K562 (cell line): ENCODE results near the gene MELK. TPM values are rescaled to one million over a fixed set of nuclear protein-coding genes. Genes with fewer than 3 reads are reported as not detected.

Source experiments
- ATAC-seq: fragments of 200-7000 bp; cut with Tn5 transposase; 3 replicates; pipeline ENCODE4 v1.9.1; 2020; ENCODE audit warnings: moderate library complexity
- BruUV-seq: library from RNA; stranded (reverse); fragments of 400-500 nt; replicated peaks from 2 replicates; lab custom pipeline; 2021; lab: Mats Ljungman, UMichigan
- CTCF ChIA-PET: fragments of 300-600 bp; formaldehyde crosslinking; extraction: SDS; loops from one replicate; lab custom pipeline; 2021; ENCODE audit warnings: low intra/inter-chr PET ratio; lab: Yijun Ruan, JAX
- POLR2A ChIA-PET: fragments of 300-600, 350-650 bp; sonication (Branson Sonifier 250); formaldehyde crosslinking; extraction: SDS; loops from one replicate; lab custom pipeline; 2021; ENCODE audit warnings: antibody characterized with exemption, inconsistent platforms; lab: Yijun Ruan, JAX
- DNase-seq, 4 experiments: peaks; one replicate each; pipeline versions ENCODE4 v3.0.0 to v3.0.0-alpha.2; 2011 to 2018; ENCODE audit warnings: low spot score in 3 of 4, mixed read lengths in 3 of 4; ENCODE audit errors: extremely low read depth in 1 of 4
- FAIRE-seq: peaks from 2 replicates; lab custom pipeline; 2011; peaks lifted over from hg19 to GRCh38; lab: Jason Lieb, UNC
- H2AFZ ChIP-seq: 2 replicates; pipeline ENCODE4 v1.6.0; 2011; ENCODE audit warnings: low read depth, low read length, control low read depth, inconsistent platforms
- H3K27ac ChIP-seq: fragments of 200-600 bp; 3 replicates; pipeline ENCODE4 v1.8.0; 2011; ENCODE audit warnings: low read depth, mild to moderate bottlenecking, control low read depth, inconsistent platforms, low read length, moderate library complexity, mixed read lengths; ENCODE audit errors: extremely low read depth
- H3K27me3 ChIP-seq, 2 experiments: fragments of 300-600 bp in 1 of 2; 2 replicates in 1 of 2; 3 replicates in 1 of 2; pipeline versions ENCODE4 v1.6.0 to v1.8.0; 2011; ENCODE audit warnings: inconsistent platforms in 2 of 2, low read length in 2 of 2, mild to moderate bottlenecking in 1 of 2, mixed read lengths in 1 of 2, moderate library complexity in 1 of 2; ENCODE audit not compliant: control insufficient read depth in 2 of 2, insufficient read depth in 2 of 2
- H3K36me3 ChIP-seq: fragments of 300-600 bp; 3 replicates; pipeline ENCODE4 v1.8.0; 2011; ENCODE audit warnings: mild to moderate bottlenecking, low read length, inconsistent platforms; ENCODE audit not compliant: control insufficient read depth, insufficient read depth
- H3K4me1 ChIP-seq, 2 experiments: fragments of 200-600 bp in 1 of 2; replicated peaks in 1 of 2; 2 replicates in 1 of 2; 3 replicates in 1 of 2; pipeline versions ENCODE4 v1.5.1 to v1.8.0; 2011; ENCODE audit warnings: inconsistent platforms in 2 of 2, low read length in 2 of 2, mild to moderate bottlenecking in 1 of 2, mixed read lengths in 1 of 2, moderate library complexity in 1 of 2; ENCODE audit not compliant: control insufficient read depth in 2 of 2, insufficient read depth in 2 of 2
- H3K4me2 ChIP-seq: 2 replicates; pipeline ENCODE4 v1.6.1; 2011; ENCODE audit warnings: low read length, control low read depth, inconsistent platforms, mixed read lengths; ENCODE audit not compliant: insufficient read depth
- H3K4me3 ChIP-seq: fragments of 200-600 bp; sonication (generic), shearing (Covaris generic); 2 replicates; pipeline ENCODE4 v1.5.1; 2016; ENCODE audit warnings: control low read depth, inconsistent platforms
- H3K79me2 ChIP-seq: fragments of 200-600 bp; 3 replicates; pipeline ENCODE4 v1.8.0; 2011; ENCODE audit warnings: low read length, inconsistent platforms; ENCODE audit not compliant: control insufficient read depth, insufficient read depth
- H3K9ac ChIP-seq, 2 experiments: 2 replicates each; pipeline versions ENCODE4 v1.6.0 to v1.6.1; 2011; ENCODE audit warnings: low read depth in 2 of 2, low read length in 2 of 2, control low read depth in 1 of 2, inconsistent platforms in 1 of 2, mild to moderate bottlenecking in 1 of 2, mixed read lengths in 1 of 2; ENCODE audit not compliant: insufficient read depth in 1 of 2
- H3K9me1 ChIP-seq: one replicate; pipeline ENCODE4 v1.6.0; 2011; ENCODE audit warnings: inconsistent platforms, mild to moderate bottlenecking, low read length, moderate library complexity; ENCODE audit not compliant: control insufficient read depth, insufficient read depth
- H3K9me3 ChIP-seq: replicated peaks from 2 replicates; pipeline ENCODE4 v1.5.1; 2011; ENCODE audit warnings: low read depth, low read length, inconsistent platforms; ENCODE audit not compliant: control insufficient read depth, insufficient read depth
- H4K20me1 ChIP-seq: replicated peaks from 2 replicates; pipeline ENCODE4 v1.6.1; 2011; ENCODE audit warnings: low read length, inconsistent platforms, mixed read lengths; ENCODE audit not compliant: control insufficient read depth, insufficient read depth
- RAD21 ChIP-seq, 2 experiments: fragments of 250-450 bp in 1 of 2; fragments of 450-650 bp in 1 of 2; sonication (Bioruptor Pico) in 1 of 2; formaldehyde crosslinking in 1 of 2; IDR thresholded peaks in 1 of 2; conservative IDR thresholded peaks in 1 of 2; 2 replicates each; pipeline versions ENCODE4 v1.4.0 to v1.8.0; 2020 to 2022; ENCODE audit warnings: mild to moderate bottlenecking in 2 of 2, moderate library complexity in 1 of 2
- SRSF7 ChIP-seq: fragments of 200-400 bp; formaldehyde crosslinking; optimal IDR thresholded peaks from 2 replicates; pipeline ENCODE3; 2017; ENCODE audit warnings: mild to moderate bottlenecking, low read depth, low read length
- WGBS: fragments of 100-300 bp; shearing (Covaris generic); methylation state at CpG from one replicate; pipeline ENCODE4 v1.1.6; 2016; ENCODE audit warnings: low coverage, mixed read lengths; ENCODE audit not compliant: insufficient coverage; ENCODE audit errors: missing lambda C conversion rate; 5-methylcytosine and 5-hydroxymethylcytosine counted together
- in situ Hi-C: fragments of 300-500 bp; cut with MboI; formaldehyde crosslinking; loops from 4 replicates; pipeline ENCODE4 v1.15.0; 2018; ENCODE audit warnings: inconsistent platforms, mixed read lengths
- intact Hi-C: fragments of 100-400 bp; cut with micrococcal nuclease; formaldehyde crosslinking; loops from 2 replicates; pipeline ENCODE4 v1.14.2; 2022
- polyA plus RNA-seq, 8 experiments: library from polyadenylated mRNA; depleted of rRNA in 4 of 8; stranded (reverse) in 5 of 8; unstranded in 3 of 8; fragments of >200 nt; fragmentation: Nextera tagmentation in 2 of 8; fragmentation: Illumina TruSeq in 1 of 8; extraction: Ambion mirVana in 2 of 8; extraction: Trizol in 1 of 8; gene quantifications; 2 replicates each; pipeline versions ENCODE4 v1.2.1 to v1.2.3, GENCODE V29; 2011 to 2014; ENCODE audit warnings: inconsistent platforms in 1 of 8, missing spikeins in 1 of 8
- total RNA-seq, 7 experiments: library from RNA; depleted of rRNA in 6 of 7; stranded (reverse); fragments of >200 nt in 6 of 7; fragmentation: Illumina TruSeq in 2 of 7; extraction: Trizol in 2 of 7; gene quantifications; 2 replicates each; pipeline versions ENCODE4 v1.2.1 to v1.2.3, GENCODE V29; 2011 to 2021; ENCODE audit warnings: low replicate concordance in 1 of 7
- TF ChIP-seq, protein P1 (sequence below), 3 experiments: IDR thresholded peaks in 2 of 3; conservative IDR thresholded peaks in 1 of 3; 2 replicates each; pipeline ENCODE4 v1.5.1; 2011 to 2012; ENCODE audit warnings: low read length in 3 of 3, mild to moderate bottlenecking in 3 of 3, control low read depth in 2 of 3, improper control_type of control experiment in 1 of 3, inconsistent platforms in 1 of 3, low read depth in 1 of 3, mixed read lengths in 1 of 3, moderate library complexity in 1 of 3; ENCODE audit not compliant: insufficient read depth in 2 of 3

Gene MELK
- total and polyA plus RNA-seq, 9 of the 15 experiments (the other 6 are each of a cell fraction or from before 2014, with no cell fraction given), result 33.3 to 57.3 (median 43.8) TPM

DNA sequence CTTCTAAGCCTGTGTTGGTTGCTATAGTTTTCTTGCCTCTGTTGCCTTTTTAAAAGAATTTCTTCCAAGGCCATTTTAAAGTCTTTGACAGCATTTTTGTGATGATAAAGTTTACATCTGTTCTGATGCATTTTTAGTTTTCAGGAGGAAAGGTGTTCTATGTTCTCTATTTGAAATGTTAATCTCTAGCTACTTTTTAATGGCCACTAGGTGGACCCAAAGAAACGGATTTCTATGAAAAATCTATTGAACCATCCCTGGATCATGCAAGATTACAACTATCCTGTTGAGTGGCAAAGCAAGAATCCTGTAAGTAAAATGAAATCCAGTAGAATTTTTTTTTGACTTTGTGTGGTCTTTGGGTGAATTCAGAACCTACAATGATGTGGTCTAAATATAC, 60.2 kb downstream of the MELK start:
- Histone ChIP-seq H3K9me3 (no peaks in the 10 kb centered on the region), H3K9ac (no peak overlapping the region), H3K79me2 (no peaks in the 10 kb centered on the region), H3K4me3 (no peak overlapping the region), H3K36me3 (peaks cover 53% of the 10 kb centered on the region; the same call in 2 of the 3 replicates), H3K4me1 (no peaks in the 10 kb centered on the region), H3K4me2 (no peak overlapping the region), H3K9me1 (no peaks in the 10 kb centered on the region), H3K27ac (no peak overlapping the region), H3K27me3 (no peaks in the 10 kb centered on the region), H4K20me1 (no peaks in the 10 kb centered on the region), H2AFZ (no peak overlapping the region)
- 7% methylated on average over 1 of the region's 1 CpG for WGBS
- no peak for ATAC-seq
- POLR2A ChIA-PET, result interaction anchor here (2.0 kb wide), 1 partner anchor 12 kb away, joined by 7 read pairs; no protein-coding TSS in a partner anchor
- CTCF ChIA-PET, result interaction anchor here (0.8 to 1.3 kb wide), 2 partner anchors 95 to 96 kb away, joined by 3 to 4 read pairs; no protein-coding TSS in a partner anchor
- BruUV-seq, result no TSS peak
- intact Hi-C loops (loop anchor here (5.0 kb wide), 1 partner anchor 94 kb away; no protein-coding TSS in a partner anchor), in situ Hi-C loops (no loop called here)
- DNase-seq, result peak in 3 of 4 experiments; percentile 8 to 36 (median 25)
- no peak for FAIRE-seq
- TF ChIP-seq RAD21 (CRISPR knock-in tag; conservative IDR thresholded peaks at IDR 0.05 in 1 of 2, IDR thresholded peaks at IDR 0.05 in 1 of 2), result peak; percentile 14 to 20; a peak in 1 of 4 replicates
- TF ChIP-seq, protein P1, sequence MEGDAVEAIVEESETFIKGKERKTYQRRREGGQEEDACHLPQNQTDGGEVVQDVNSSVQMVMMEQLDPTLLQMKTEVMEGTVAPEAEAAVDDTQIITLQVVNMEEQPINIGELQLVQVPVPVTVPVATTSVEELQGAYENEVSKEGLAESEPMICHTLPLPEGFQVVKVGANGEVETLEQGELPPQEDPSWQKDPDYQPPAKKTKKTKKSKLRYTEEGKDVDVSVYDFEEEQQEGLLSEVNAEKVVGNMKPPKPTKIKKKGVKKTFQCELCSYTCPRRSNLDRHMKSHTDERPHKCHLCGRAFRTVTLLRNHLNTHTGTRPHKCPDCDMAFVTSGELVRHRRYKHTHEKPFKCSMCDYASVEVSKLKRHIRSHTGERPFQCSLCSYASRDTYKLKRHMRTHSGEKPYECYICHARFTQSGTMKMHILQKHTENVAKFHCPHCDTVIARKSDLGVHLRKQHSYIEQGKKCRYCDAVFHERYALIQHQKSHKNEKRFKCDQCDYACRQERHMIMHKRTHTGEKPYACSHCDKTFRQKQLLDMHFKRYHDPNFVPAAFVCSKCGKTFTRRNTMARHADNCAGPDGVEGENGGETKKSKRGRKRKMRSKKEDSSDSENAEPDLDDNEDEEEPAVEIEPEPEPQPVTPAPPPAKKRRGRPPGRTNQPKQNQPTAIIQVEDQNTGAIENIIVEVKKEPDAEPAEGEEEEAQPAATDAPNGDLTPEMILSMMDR (IDR thresholded peaks at IDR 0.05 in 2 of 3, conservative IDR thresholded peaks at IDR 0.05 in 1 of 3; ENCODE audit: insufficient read depth in 2 of 3, low read depth in 1 of 3, low read length in 3 of 3), result peak in 2 of 3 experiments; percentile 20 to 46; a peak in 3 of 6 replicates
- no peak for TF ChIP-seq SRSF7
